ENCODE measurements around the gene UNC93A.
"Not testable (repeated sequence)": the region's sequence is repeated elsewhere in the genome, so short reads cannot be mapped to it uniquely, and the experiment has no call there.

Gene UNC93A

GRCh38 chr6:167275001-167275400, 16.1 kb upstream of the UNC93A start:
- TF ChIP-seq CTCF (IDR thresholded peaks at IDR 0.05; ENCODE audit: borderline replicate concordance, insufficient read depth, low read depth, low read length) = no peak
- H3K4me3 ChIP-seq (ENCODE audit: low read depth, low read length) = no peak overlapping the region

GRCh38 chr6:167275436-167275835, 15.7 kb upstream of the UNC93A start:
- no peak overlapping the region for H3K4me3 ChIP-seq (ENCODE audit: low read depth, low read length)
- TF ChIP-seq CTCF (IDR thresholded peaks at IDR 0.05; ENCODE audit: borderline replicate concordance, insufficient read depth, low read depth, low read length) = no peak

DNA sequence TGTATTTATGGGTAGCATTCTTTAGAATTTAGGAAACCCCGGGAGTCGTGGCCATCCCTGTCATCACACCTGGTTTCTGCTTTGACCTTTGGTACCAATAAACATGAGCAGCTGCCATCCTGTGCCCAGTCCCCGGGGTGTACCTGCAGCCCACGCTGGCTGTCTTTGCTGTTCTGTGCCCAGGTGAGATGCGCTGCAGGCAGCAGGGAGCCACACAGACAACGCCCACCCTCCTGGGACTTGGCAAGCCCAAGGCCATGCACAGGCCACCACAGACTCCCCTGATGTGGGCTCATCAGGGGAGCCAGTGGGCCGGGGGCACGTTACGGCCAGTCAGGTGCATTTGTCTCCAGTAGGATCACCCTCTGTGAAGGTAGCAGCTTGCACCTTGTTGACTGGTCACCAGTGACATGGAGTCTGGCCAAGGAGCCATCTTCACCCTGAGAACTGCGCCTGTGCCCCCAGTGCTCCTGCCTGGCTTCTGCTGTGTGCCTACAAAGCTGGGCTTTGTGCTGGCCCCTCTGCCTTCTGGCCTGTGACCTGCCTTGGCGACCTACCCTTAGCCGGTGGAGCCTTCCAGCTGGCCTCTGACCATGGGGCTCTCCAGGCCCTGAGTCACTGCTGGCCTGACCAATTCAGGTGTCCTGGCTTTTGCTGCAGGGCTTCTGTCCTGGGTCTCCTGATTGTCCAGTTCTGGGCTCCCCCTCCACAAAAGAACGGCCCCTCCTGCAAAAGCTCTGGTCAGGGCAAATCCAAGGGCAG, 14.2 kb upstream of the UNC93A start:
- TF ChIP-seq CTCF (IDR thresholded peaks at IDR 0.05; ENCODE audit: borderline replicate concordance, insufficient read depth, low read depth, low read length) = no peak
- no peak overlapping the region for H3K4me3 ChIP-seq (ENCODE audit: low read depth, low read length)

- H3K4me3 ChIP-seq (ENCODE audit: low read depth, low read length) = not testable (repeated sequence)
Observed at GRCh38 chr6:167278173-167278940, 12.8 kb upstream of the UNC93A start.

GRCh38 chr6:167279766-167280446, 11.2 kb upstream of the UNC93A start:
- no peak overlapping the region for H3K4me3 ChIP-seq (ENCODE audit: low read depth, low read length)
- TF ChIP-seq CTCF (IDR thresholded peaks at IDR 0.05; ENCODE audit: borderline replicate concordance, insufficient read depth, low read depth, low read length) = no peak

- H3K4me3 ChIP-seq (ENCODE audit: low read depth, low read length) = not testable (repeated sequence)
Observed at GRCh38 chr6:167280466-167280865, 10.6 kb upstream of the UNC93A start.

GRCh38 chr6:167282165-167282564, 8.9 kb upstream of the UNC93A start:
- no peak overlapping the region for H3K4me3 ChIP-seq (ENCODE audit: low read depth, low read length)
- TF ChIP-seq CTCF (IDR thresholded peaks at IDR 0.05; ENCODE audit: borderline replicate concordance, insufficient read depth, low read depth, low read length) = no peak

DNA sequence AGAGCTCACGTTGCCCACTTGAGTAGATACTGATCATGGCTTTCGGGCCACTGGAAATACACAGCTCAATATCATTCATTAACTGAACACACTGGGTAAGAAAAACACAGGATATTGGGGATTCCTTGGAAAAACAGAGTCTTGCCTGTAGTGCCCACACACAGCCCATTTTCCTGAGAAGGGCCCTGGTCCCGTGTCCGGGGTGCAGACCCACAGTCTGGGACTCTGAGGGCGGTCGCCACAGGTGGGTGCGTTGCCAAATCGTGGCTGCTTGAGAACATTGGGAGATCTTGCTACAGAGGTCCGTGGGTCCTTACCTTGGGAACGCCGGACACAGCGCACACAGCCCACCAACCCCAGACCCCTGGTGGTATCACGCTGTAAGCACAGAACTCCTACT, 6.5 kb upstream of the UNC93A start:
- not testable (repeated sequence) for H3K4me3 ChIP-seq (ENCODE audit: low read depth, low read length)
